Mesothelial cell of epicardium (in vitro differentiated cells): ENCODE data around the gene AKNAD1. TPM values are rescaled to one million over a fixed set of nuclear protein-coding genes. Genes with fewer than 3 reads are reported as not detected.

Experiments used
- DNase-seq, 2 experiments: peaks; one replicate each; pipeline ENCODE4 v3.0.0; 2021; ENCODE audit warnings: low spot score in 2 of 2; ENCODE audit not compliant: unreplicated experiment in 2 of 2
- H3K27ac Mint-ChIP-seq: 2 replicates; pipeline ENCODE4 v1.8.0; 2021; ENCODE audit warnings: mixed read lengths
- H3K27me3 Mint-ChIP-seq: 2 replicates; pipeline ENCODE4 v1.8.0; 2021; ENCODE audit warnings: low read depth, mixed read lengths
- H3K36me3 Mint-ChIP-seq: 2 replicates; pipeline ENCODE4 v1.8.0; 2021; ENCODE audit warnings: mixed read lengths
- H3K4me1 Mint-ChIP-seq: 2 replicates; pipeline ENCODE4 v1.8.0; 2021; ENCODE audit warnings: mixed read lengths
- H3K4me3 Mint-ChIP-seq: 2 replicates; pipeline ENCODE4 v1.8.0; 2021; ENCODE audit warnings: mild to moderate bottlenecking, moderate library complexity, mixed read lengths
- H3K9me3 Mint-ChIP-seq: 2 replicates; pipeline ENCODE4 v1.8.0; 2021; ENCODE audit warnings: mixed read lengths
- CTCF ChIP-seq: fragments of 200-600 bp; sonication (generic); IDR thresholded peaks from one replicate; pipeline ENCODE4 v1.5.0; 2021; ENCODE audit warnings: antibody characterized with exemption; ENCODE audit not compliant: unreplicated experiment
- total RNA-seq: library from RNA; stranded (reverse); gene quantifications from 3 replicates; pipeline ENCODE4 v1.2.1, GENCODE V29; 2021

The AKNAD1 gene
- total RNA-seq, 1 donor from 2014 or later, result not detected

GRCh38 chr1:108852221-108852975 is 4.5 kb downstream of the AKNAD1 start:
- no peak for TF ChIP-seq CTCF
- DNase-seq, result no peak
- no peaks in the 10 kb centered on the region for H3K36me3 Mint-ChIP-seq
- peaks cover 13% of the 10 kb centered on the region for H3K27me3 Mint-ChIP-seq
- H3K4me3 Mint-ChIP-seq, result no peak overlapping the region
- H3K9me3 Mint-ChIP-seq, result no peaks in the 10 kb centered on the region
- no peak overlapping the region for H3K27ac Mint-ChIP-seq
- no peaks in the 10 kb centered on the region for H3K4me1 Mint-ChIP-seq

DNA sequence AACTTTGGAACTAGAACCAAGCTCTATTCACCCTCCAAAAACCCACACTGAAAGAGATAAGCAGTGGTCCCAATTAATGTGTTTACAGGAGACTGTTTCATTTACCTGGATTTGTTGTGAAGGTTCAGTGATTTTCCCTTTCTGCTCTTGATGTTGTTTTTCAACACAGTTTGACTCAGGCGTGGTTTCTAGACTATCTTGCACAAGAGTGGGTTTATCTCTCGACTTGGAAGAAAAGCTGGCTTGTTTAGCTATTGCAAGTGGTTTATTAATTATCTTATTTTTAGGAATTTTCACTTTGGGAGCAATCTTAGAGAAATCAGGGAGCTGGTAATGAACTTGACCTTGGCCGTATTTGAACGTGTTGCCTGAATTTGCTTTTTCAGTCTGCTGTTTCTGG is 5.3 kb downstream of the AKNAD1 start:
- no peak for TF ChIP-seq CTCF
- Mint-ChIP-seq H3K27ac (no peak overlapping the region), H3K4me1 (peaks cover under 1% of the 10 kb centered on the region), H3K36me3 (no peaks in the 10 kb centered on the region), H3K27me3 (peaks cover 10% of the 10 kb centered on the region), H3K9me3 (no peaks in the 10 kb centered on the region), H3K4me3 (no peak overlapping the region)
- no peak for DNase-seq

DNA sequence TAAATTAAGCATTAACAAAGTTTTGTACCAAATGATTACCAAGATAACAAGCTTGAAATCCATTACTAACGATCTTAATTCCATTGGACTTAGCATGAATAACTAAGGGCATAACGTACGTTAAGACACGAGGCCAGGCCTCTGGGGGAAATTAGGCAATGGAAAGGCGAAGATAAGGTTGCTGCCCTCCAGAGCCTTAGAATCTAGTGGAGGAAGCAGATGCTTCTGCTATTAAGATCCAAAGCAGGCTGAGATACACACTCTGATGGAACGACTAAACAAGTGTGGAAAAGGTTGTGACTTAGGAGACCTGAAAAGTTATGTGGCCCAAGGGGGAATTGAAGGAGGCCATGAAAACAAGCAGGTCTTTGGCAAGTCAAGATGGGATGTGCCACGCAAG is 6.0 kb downstream of the AKNAD1 start:
- no peak for TF ChIP-seq CTCF
- no peaks in the 10 kb centered on the region for H3K36me3 Mint-ChIP-seq
- H3K27ac Mint-ChIP-seq, result no peak overlapping the region
- peaks cover 7% of the 10 kb centered on the region for H3K4me1 Mint-ChIP-seq
- no peaks in the 10 kb centered on the region for H3K9me3 Mint-ChIP-seq
- H3K27me3 Mint-ChIP-seq, result peaks cover 10% of the 10 kb centered on the region
- no peak for DNase-seq
- H3K4me3 Mint-ChIP-seq, result no peak overlapping the region

GRCh38 chr1:108848806-108849205 is 8.1 kb downstream of the AKNAD1 start:
- DNase-seq, result no peak
- Mint-ChIP-seq H3K27me3 (peaks cover 8% of the 10 kb centered on the region), H3K27ac (no peak overlapping the region), H3K4me3 (no peak overlapping the region), H3K9me3 (no peaks in the 10 kb centered on the region), H3K4me1 (peaks cover 11% of the 10 kb centered on the region), H3K36me3 (no peaks in the 10 kb centered on the region)
- no peak for TF ChIP-seq CTCF

DNA sequence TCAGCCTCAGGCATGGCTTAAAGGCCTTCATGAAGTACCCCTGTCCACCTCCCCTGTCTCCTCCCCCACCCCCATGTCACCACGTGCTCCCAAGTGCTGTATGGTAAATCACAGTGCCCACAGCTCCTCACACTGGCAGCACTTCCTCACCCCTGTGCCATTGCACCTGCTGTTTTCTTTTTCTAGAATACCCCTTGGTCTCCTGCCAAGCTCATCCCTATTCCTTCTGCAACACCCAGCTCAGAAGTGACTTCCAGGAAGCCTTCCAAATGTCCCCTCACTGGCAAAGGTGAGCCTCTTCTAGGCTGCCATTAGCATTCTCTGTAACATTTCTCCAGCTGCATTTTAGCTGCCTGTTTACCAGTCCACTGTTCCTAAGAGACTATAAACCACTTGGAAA is 9.4 kb downstream of the AKNAD1 start:
- peaks cover 7% of the 10 kb centered on the region for H3K27me3 Mint-ChIP-seq
- no peaks in the 10 kb centered on the region for H3K9me3 Mint-ChIP-seq
- H3K27ac Mint-ChIP-seq, result no peak overlapping the region
- no peak for DNase-seq
- no peaks in the 10 kb centered on the region for H3K36me3 Mint-ChIP-seq
- peaks cover 11% of the 10 kb centered on the region for H3K4me1 Mint-ChIP-seq
- no peak overlapping the region for H3K4me3 Mint-ChIP-seq
- TF ChIP-seq CTCF, result no peak
